OCI-LY7 (cell line): ENCODE data around the gene FBLN2. TPM values are rescaled to one million over a fixed set of nuclear protein-coding genes. Genes with fewer than 3 reads are reported as not detected.

Experiments
- BruUV-seq: library from RNA; stranded (reverse); fragments of 400-500 nt; replicated peaks from 2 replicates; lab custom pipeline; 2021; lab: Mats Ljungman, UMichigan
- CTCF ChIA-PET: fragments of 300-600 bp; sonication (Branson Sonifier 250); formaldehyde crosslinking; loops from one replicate; lab custom pipeline; 2022; ENCODE audit warnings: antibody characterized with exemption; ENCODE audit not compliant: unreplicated experiment; lab: Charles Lee
- POLR2A ChIA-PET: fragments of 300-600 bp; sonication (Branson Sonifier 250); formaldehyde crosslinking; loops from one replicate; lab custom pipeline; 2022; ENCODE audit warnings: antibody characterized with exemption; lab: Charles Lee
- DNase-seq: peaks from one replicate; pipeline ENCODE4 v3.0.0-alpha.2; 2015; ENCODE audit warnings: low spot score
- H2AFZ ChIP-seq: fragments of 200-600 bp; sonication (generic), shearing (Covaris generic); 2 replicates; pipeline ENCODE4 v1.6.1; 2014; ENCODE audit warnings: mild to moderate bottlenecking, antibody characterized with exemption, low read length, moderate library complexity
- H3K27ac ChIP-seq: fragments of 200-600 bp; sonication (generic); 2 replicates; pipeline ENCODE4 v1.5.1; 2014; ENCODE audit warnings: mixed run types, low read depth, mild to moderate bottlenecking, moderate library complexity, low read length, inconsistent platforms; ENCODE audit not compliant: poor library complexity, severe bottlenecking
- H3K36me3 ChIP-seq: fragments of 200-600 bp; sonication (generic); 2 replicates; pipeline ENCODE4 v1.6.1; 2014; ENCODE audit warnings: mild to moderate bottlenecking, antibody characterized with exemption, low read length, moderate library complexity, mixed read lengths; ENCODE audit not compliant: insufficient read depth
- H3K4me1 ChIP-seq: fragments of 200-600 bp; sonication (generic); 2 replicates; pipeline ENCODE4 v1.5.1; 2014; ENCODE audit warnings: mild to moderate bottlenecking, low read length; ENCODE audit not compliant: insufficient read depth, poor library complexity, severe bottlenecking
- H3K4me2 ChIP-seq: fragments of 200-600 bp; sonication (generic); 2 replicates; pipeline ENCODE4 v1.6.1; 2014; ENCODE audit warnings: mild to moderate bottlenecking, low read length
- H3K4me3 ChIP-seq: fragments of 200-600 bp; sonication (generic); 2 replicates; pipeline ENCODE4 v1.5.1; 2014; ENCODE audit warnings: mild to moderate bottlenecking, low read depth, low read length; ENCODE audit not compliant: poor library complexity, severe bottlenecking
- H3K79me2 ChIP-seq: fragments of 200-600 bp; sonication (generic); 2 replicates; pipeline ENCODE4 v1.6.1; 2016; ENCODE audit warnings: low read depth, mild to moderate bottlenecking, low read length, moderate library complexity, mixed read lengths; ENCODE audit not compliant: insufficient read depth
- H3K9me2 ChIP-seq: fragments of 200-600 bp; sonication (generic); 2 replicates; pipeline ENCODE4 v1.6.1; 2016; ENCODE audit warnings: mild to moderate bottlenecking, low read length, mixed read lengths; ENCODE audit not compliant: insufficient read depth
- H3K9me3 ChIP-seq: fragments of 200-600 bp; sonication (generic); 2 replicates; pipeline ENCODE4 v1.6.1; 2014; ENCODE audit warnings: mild to moderate bottlenecking, mixed run types, low read length, mixed read lengths
- H4K20me1 ChIP-seq: fragments of 200-600 bp; sonication (generic); 2 replicates; pipeline ENCODE4 v1.6.1; 2014; ENCODE audit warnings: mild to moderate bottlenecking, antibody characterized with exemption, low read length, moderate library complexity, mixed read lengths; ENCODE audit not compliant: insufficient read depth
- CTCF ChIP-seq: fragments of 200-600 bp; sonication (generic); conservative IDR thresholded peaks from 2 replicates; pipeline ENCODE4 v1.5.1; 2014; ENCODE audit warnings: mild to moderate bottlenecking, antibody characterized with exemption, low read length, moderate library complexity, mixed read lengths
- EZH2phosphoT487 ChIP-seq: fragments of 200-600 bp; sonication (generic); IDR thresholded peaks from 2 replicates; pipeline ENCODE4 v1.6.1; 2018; ENCODE audit warnings: low read depth, borderline replicate concordance, mild to moderate bottlenecking, mixed run types, antibody characterized with exemption, low read length, moderate library complexity, mixed read lengths
- intact Hi-C: fragments of 100-400 bp; cut with micrococcal nuclease; formaldehyde crosslinking; loops from one replicate; pipeline ENCODE4 v1.10.0; 2022; ENCODE audit not compliant: unreplicated experiment
- total RNA-seq, 2 experiments: library from RNA; depleted of rRNA in 1 of 2; stranded (reverse); fragments of >200 nt in 1 of 2; shearing (Covaris generic) in 1 of 2; gene quantifications; 2 replicates each; pipeline ENCODE4 v1.2.3, GENCODE V29; 2014 to 2022

FBLN2 gene
- total RNA-seq, 2 experiments from 2014 or later = not detected

GRCh38 chr3:13597661-13598060 is 48.7 kb downstream of the FBLN2 start:
- H3K27ac ChIP-seq = no peak overlapping the region
- ChIA-PET CTCF (no interaction called here), POLR2A (no interaction called here)
- TF ChIP-seq CTCF (no peak), EZH2phosphoT487 (no peak)
- no peaks in the 10 kb centered on the region for H3K9me2 ChIP-seq
- H2AFZ ChIP-seq = no peak overlapping the region
- H3K36me3 ChIP-seq = no peaks in the 10 kb centered on the region
- H3K9me3 ChIP-seq = no peaks in the 10 kb centered on the region
- intact Hi-C loops = no loop called here
- no peak overlapping the region for H3K4me3 ChIP-seq
- no peak overlapping the region for H3K4me2 ChIP-seq
- no peaks in the 10 kb centered on the region for H4K20me1 ChIP-seq
- no peaks in the 10 kb centered on the region for H3K79me2 ChIP-seq
- no peaks in the 10 kb centered on the region for H3K4me1 ChIP-seq
- DNase-seq = no peak
- no TSS peak for BruUV-seq

GRCh38 chr3:13598201-13598600 is 49.3 kb downstream of the FBLN2 start:
- Histone ChIP-seq H3K27ac (no peak overlapping the region), H2AFZ (no peak overlapping the region), H3K4me1 (no peaks in the 10 kb centered on the region), H3K9me2 (no peaks in the 10 kb centered on the region), H3K4me3 (no peak overlapping the region), H3K36me3 (no peaks in the 10 kb centered on the region), H3K9me3 (no peaks in the 10 kb centered on the region), H4K20me1 (no peaks in the 10 kb centered on the region), H3K4me2 (no peak overlapping the region), H3K79me2 (no peaks in the 10 kb centered on the region)
- TF ChIP-seq CTCF (no peak), EZH2phosphoT487 (no peak)
- BruUV-seq = no TSS peak
- ChIA-PET CTCF (no interaction called here), POLR2A (no interaction called here)
- DNase-seq = no peak
- intact Hi-C loops = no loop called here

DNA sequence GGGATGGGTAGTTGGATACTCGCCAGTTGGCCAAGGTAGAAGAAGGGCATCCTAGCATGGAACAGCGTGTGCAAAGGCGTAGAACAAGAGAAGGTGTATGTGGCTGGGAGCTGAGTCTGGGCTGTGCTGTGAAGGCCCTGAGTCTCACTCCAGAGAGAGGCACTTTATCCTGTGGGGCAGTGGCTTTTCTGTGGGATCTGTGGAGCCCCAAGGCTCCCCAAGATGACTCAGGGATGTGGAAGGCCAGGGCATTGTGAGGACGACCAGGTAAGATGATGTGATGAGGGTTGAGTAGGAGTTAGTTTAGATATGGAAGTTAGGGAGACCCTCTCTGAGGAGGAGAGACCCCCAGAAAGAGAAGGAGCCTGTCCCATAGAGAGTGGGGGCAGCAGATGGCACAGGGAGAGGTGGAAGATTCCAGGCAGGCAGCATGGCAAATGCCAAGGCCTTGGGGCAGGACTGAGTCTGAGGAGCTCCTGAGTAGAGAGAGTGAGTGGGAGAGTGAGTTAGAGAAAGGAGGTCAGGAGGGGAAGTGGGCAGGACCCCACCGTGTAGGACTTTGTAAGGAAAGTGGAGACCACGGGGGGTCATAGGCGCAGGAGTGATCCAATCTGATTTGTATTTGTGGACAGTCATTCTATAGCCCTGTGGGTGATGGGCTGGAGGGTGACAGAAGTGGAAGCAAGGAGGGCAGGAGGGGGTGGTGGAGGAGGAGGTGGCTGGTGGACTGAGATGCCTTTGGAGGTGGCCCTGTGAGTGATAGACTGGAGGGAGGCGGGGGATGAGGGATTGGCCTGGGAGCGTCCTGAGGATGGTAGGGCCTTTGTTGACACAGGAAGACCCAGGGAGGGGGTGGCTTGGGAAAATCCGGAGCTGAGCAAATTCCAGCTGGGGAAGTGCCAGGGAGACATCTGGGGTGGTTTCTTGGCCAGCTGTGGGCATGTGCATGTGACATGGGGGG is 50.3 kb downstream of the FBLN2 start:
- H3K9me2 ChIP-seq = no peaks in the 10 kb centered on the region
- no peaks in the 10 kb centered on the region for H3K36me3 ChIP-seq
- H3K79me2 ChIP-seq = no peaks in the 10 kb centered on the region
- no peak for DNase-seq
- H3K9me3 ChIP-seq = no peaks in the 10 kb centered on the region
- no peak overlapping the region for H3K4me3 ChIP-seq
- H4K20me1 ChIP-seq = no peaks in the 10 kb centered on the region
- ChIA-PET CTCF (no interaction called here), POLR2A (no interaction called here)
- no peak overlapping the region for H2AFZ ChIP-seq
- no peaks in the 10 kb centered on the region for H3K4me1 ChIP-seq
- H3K4me2 ChIP-seq = no peak overlapping the region
- no peak overlapping the region for H3K27ac ChIP-seq
- TF ChIP-seq EZH2phosphoT487 (no peak), CTCF (no peak)
- intact Hi-C loops = no loop called here
- BruUV-seq = no TSS peak
